Activated naive CD4-positive, alpha-beta T cell treated with anti-CD3 and anti-CD28 coated beads, Interleukin-2, amount 10 ng/mL, durations not matched to agents 7 days and 5 days (primary cell): Measurements from ENCODE around the gene IPP.
"Not testable (repeated sequence)": the region's sequence is repeated elsewhere in the genome, so short reads cannot be mapped to it uniquely, and the experiment has no call there.

ENCODE experiments used
- CTCF ChIA-PET: fragments of 350-600 bp; sonication (Branson Sonifier 250); formaldehyde crosslinking; loops from one replicate; lab custom pipeline; 2021; ENCODE audit warnings: antibody characterized with exemption; lab: Charles Lee
- DNase-seq: peaks from one replicate; pipeline ENCODE4 v3.0.0-alpha.2; 2020
- H3K27ac Mint-ChIP-seq: one replicate; pipeline ENCODE4 v1.8.0; 2021; ENCODE audit warnings: mild to moderate bottlenecking, moderate library complexity, mixed read lengths
- H3K27me3 Mint-ChIP-seq: one replicate; pipeline ENCODE4 v1.8.0; 2021; ENCODE audit warnings: mild to moderate bottlenecking, mixed read lengths
- H3K36me3 Mint-ChIP-seq: one replicate; pipeline ENCODE4 v1.8.0; 2021; ENCODE audit warnings: mixed read lengths
- H3K4me1 Mint-ChIP-seq: one replicate; pipeline ENCODE4 v1.8.0; 2021; ENCODE audit warnings: mixed read lengths
- H3K4me3 Mint-ChIP-seq: one replicate; pipeline ENCODE4 v1.8.0; 2021; ENCODE audit warnings: mild to moderate bottlenecking, moderate library complexity, mixed read lengths
- H3K9me3 Mint-ChIP-seq: one replicate; pipeline ENCODE4 v1.8.0; 2021; ENCODE audit warnings: mixed read lengths

Gene IPP

DNA sequence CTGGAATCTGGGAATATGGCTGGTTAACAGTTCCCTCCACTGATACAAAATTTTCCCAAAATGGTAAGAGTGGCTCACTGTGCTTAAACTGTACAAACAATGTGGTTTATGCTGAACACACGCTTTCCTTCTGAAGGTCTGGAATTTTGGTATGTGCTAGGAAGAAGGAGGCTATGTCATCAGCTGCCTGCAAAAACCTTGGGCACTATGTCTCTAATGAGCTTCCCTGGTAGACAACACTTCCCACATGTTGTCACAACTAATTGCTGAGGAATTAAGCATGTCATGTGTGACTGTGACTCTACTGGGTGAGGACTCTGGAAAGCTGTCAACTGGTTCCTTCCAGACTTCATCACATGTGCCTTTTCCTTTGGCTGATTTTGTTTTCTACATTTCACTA lies 29.2 kb downstream of the IPP start:
- Mint-ChIP-seq H3K4me1 (no peaks in the 10 kb centered on the region), H3K27me3 (no peaks in the 10 kb centered on the region), H3K27ac (no peak overlapping the region), H3K4me3 (no peak overlapping the region), H3K9me3 (no peaks in the 10 kb centered on the region), H3K36me3 (no peaks in the 10 kb centered on the region)
- DNase-seq: no peak
- CTCF ChIA-PET: no interaction called here

GRCh38 chr1:45718289-45718688 lies 32.2 kb downstream of the IPP start:
- H3K27ac Mint-ChIP-seq: no peak overlapping the region
- H3K27me3 Mint-ChIP-seq: no peaks in the 10 kb centered on the region
- no peak for DNase-seq
- H3K36me3 Mint-ChIP-seq: peaks cover 3% of the 10 kb centered on the region
- H3K4me3 Mint-ChIP-seq: no peak overlapping the region
- H3K4me1 Mint-ChIP-seq: no peaks in the 10 kb centered on the region
- CTCF ChIA-PET: no interaction called here
- H3K9me3 Mint-ChIP-seq: no peaks in the 10 kb centered on the region

DNA sequence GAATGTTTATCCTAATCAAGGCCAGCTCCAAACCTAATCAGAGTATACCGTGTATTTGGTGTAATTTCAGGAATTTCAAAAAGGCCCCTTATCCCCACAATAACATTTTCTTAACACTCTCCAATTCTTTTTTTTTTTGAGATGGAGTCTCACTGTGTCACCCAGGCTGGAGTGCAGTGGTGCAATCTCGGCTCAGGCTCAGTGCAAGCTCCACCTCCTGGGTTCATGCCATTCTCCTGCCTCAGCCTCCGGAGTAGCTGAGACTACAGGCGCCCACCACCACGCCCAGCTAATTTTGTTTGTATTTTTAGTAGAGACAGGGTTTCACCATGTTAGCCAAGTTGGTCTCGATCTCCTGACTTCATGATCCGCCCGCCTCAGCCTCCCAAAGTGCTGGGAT lies 33.1 kb downstream of the IPP start:
- CTCF ChIA-PET, DNase-seq, H3K27me3 Mint-ChIP-seq, H3K27ac Mint-ChIP-seq, H3K4me3 Mint-ChIP-seq, H3K36me3 Mint-ChIP-seq, H3K9me3 Mint-ChIP-seq, H3K4me1 Mint-ChIP-seq: not testable (repeated sequence)

- Mint-ChIP-seq H3K4me1 (no peaks in the 10 kb centered on the region), H3K9me3 (no peaks in the 10 kb centered on the region), H3K27ac (no peak overlapping the region), H3K4me3 (no peak overlapping the region), H3K36me3 (peaks cover 4% of the 10 kb centered on the region), H3K27me3 (no peaks in the 10 kb centered on the region)
- CTCF ChIA-PET: no interaction called here
- no peak for DNase-seq
These were observed 33.8 kb downstream of the IPP start for GRCh38 chr1:45716700-45717099.

DNA sequence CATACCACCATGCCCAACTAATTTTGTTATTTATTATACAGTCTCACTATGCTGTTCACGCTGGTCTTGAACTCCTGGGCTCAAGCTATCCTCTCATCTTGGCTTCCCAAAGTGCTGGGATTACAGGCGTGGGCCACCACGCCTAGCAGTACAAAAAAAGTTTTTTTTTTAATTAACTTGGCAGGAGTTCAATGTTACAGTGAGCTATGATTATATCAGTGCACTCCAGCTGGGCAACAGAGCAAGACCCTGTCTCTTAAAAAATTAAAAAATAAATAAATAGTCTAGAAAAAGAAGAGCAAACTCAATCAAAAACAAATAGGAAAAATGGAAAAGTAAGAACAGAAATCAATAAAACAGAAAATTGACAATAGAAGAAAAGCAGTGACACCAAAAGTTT lies 36.7 kb downstream of the IPP start:
- H3K4me1 Mint-ChIP-seq: no peaks in the 10 kb centered on the region
- no peaks in the 10 kb centered on the region for H3K27me3 Mint-ChIP-seq
- DNase-seq: no peak
- H3K4me3 Mint-ChIP-seq: no peak overlapping the region
- CTCF ChIA-PET: interaction anchor here (0.6 kb wide), 1 partner anchor 114 kb away, joined by 3 read pairs; no protein-coding TSS in a partner anchor
- no peak overlapping the region for H3K27ac Mint-ChIP-seq
- H3K9me3 Mint-ChIP-seq: no peaks in the 10 kb centered on the region
- peaks cover 7% of the 10 kb centered on the region for H3K36me3 Mint-ChIP-seq

- no peaks in the 10 kb centered on the region for H3K27me3 Mint-ChIP-seq
- DNase-seq: no peak
- H3K9me3 Mint-ChIP-seq: peaks cover 5% of the 10 kb centered on the region
- no peak overlapping the region for H3K27ac Mint-ChIP-seq
- CTCF ChIA-PET: interaction anchor here (0.8 kb wide), 1 partner anchor 25 kb away, joined by 3 read pairs; no protein-coding TSS in a partner anchor
- H3K4me1 Mint-ChIP-seq: no peaks in the 10 kb centered on the region
- no peak overlapping the region for H3K4me3 Mint-ChIP-seq
- peaks cover 10% of the 10 kb centered on the region for H3K36me3 Mint-ChIP-seq
These were observed 45.8 kb downstream of the IPP start for GRCh38 chr1:45704637-45705036.

DNA sequence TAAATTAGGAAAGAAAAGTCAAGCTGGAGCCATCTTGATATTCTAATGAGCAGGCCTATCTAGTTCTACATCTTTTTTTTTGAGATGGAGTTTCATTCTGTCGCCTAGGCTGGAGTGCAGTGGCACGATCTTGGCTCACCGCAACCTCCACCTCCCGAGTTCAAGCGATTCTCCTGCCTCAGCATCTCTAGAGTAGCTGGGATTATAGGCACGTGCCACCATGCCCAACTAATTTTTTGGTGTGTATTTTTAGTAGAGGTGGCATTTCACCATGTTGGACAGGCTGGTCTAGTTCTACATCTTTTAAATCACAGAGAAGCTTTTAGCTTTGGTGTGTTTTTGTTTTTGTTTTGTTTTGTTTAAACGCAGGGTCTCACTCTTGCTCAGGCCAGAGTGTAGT lies 55.6 kb downstream of the IPP start:
- no peak overlapping the region for H3K4me3 Mint-ChIP-seq

DNA sequence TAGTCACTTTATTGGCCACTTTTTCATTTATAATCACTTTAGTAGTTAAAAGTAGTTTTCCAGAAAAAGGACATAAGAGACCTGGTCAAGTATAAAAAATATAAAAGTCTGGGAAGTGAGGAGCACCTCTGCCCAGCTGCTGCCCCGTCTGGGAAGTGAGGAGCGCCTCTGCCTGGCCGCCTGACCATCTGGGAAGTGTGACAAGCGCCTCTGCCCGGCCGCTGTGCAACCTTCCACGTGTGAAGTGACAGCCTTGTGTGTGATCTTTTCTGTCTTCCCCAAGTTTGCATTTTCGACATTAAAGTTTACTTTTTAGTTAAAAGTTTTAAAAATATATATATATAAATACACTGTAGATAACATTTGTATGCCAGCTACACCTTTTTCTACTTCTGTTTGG lies 56.6 kb downstream of the IPP start:
- H3K4me1 Mint-ChIP-seq: peaks cover 20% of the 10 kb centered on the region
- CTCF ChIA-PET, H3K27ac Mint-ChIP-seq, H3K27me3 Mint-ChIP-seq, DNase-seq, H3K9me3 Mint-ChIP-seq, H3K4me3 Mint-ChIP-seq: not testable (repeated sequence)
- peaks cover 40% of the 10 kb centered on the region for H3K36me3 Mint-ChIP-seq

More for the DNA sequence above, 55.6 kb downstream of the IPP start:
- Mint-ChIP-seq H3K9me3 (no peaks in the 10 kb centered on the region), H3K36me3 (peaks cover 38% of the 10 kb centered on the region), H3K27ac (no peak overlapping the region), H3K4me1 (peaks cover 13% of the 10 kb centered on the region), H3K27me3 (no peaks in the 10 kb centered on the region)
- CTCF ChIA-PET: interaction anchor here (1.2 kb wide), 1 partner anchor 9 kb away, joined by 3 read pairs; no protein-coding TSS in a partner anchor
- DNase-seq: no peak

DNA sequence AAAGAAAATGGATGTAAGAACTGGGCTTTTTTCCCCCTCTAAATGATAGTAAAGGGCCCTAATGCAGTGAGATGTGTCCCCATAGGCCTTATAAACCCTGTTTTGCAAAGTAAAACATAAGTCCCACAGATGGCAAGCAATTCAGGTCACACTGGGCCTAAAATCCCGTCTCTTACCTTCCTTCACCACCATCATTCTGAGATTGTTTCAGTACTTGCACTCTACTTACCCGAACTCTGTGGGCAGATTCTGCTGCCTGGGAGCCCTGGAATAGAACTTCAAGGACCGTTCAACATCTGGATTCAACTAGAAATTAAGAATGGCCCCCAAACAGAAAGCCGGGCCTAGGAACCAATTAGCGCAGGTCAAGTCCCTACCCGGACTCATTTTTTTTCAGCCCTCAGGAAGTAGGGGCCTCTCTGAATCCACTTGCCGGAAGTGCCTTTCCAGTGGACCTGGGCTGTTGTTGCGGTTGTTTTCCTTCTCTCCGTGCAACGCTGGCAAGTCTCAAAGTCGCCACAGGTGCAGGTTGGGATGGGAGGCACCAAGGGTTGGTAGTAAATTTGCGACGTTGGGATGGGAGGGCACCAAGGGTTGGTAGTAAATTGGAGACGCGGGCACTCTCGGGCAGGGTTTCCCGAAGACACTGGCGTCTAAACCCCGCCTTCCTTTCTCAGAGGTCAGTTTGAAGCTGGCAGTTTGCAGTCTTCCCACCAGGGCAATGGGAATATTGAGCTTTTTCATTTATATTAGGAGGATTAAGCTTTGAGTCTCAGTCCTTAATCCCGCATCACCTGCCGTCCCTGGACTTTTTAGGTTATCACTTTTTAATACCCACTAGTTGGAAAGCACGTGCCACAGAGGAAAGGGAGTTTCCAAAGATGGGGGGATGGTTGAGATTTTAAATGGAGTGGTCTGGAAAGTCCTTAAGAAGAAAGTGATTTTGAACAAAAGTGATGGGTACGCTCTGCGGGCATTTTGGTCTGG lies 62.4 kb downstream of the IPP start, which contains the start of gene TMEM69:
TSS of gene TMEM69 (plus strand) at position 428 of the 987 bp plus-strand sequence. CDS start 2,888 bp downstream, outside the sequence.
- no peaks in the 10 kb centered on the region for H3K9me3 Mint-ChIP-seq
- DNase-seq: peak; percentile 85
- no peaks in the 10 kb centered on the region for H3K27me3 Mint-ChIP-seq
- peaks cover 39% of the 10 kb centered on the region for H3K4me1 Mint-ChIP-seq
- H3K36me3 Mint-ChIP-seq: peaks cover 34% of the 10 kb centered on the region
- H3K27ac Mint-ChIP-seq: peak within 1 kb of the TSS; percentile 100
- peak within 1 kb of the TSS; percentile 98 for H3K4me3 Mint-ChIP-seq
- CTCF ChIA-PET: interaction anchor here (0.7 kb wide), 1 partner anchor 961 kb away, joined by 3 read pairs; no protein-coding TSS in a partner anchor

GRCh38 chr1:45687014-45687753 lies 63.3 kb downstream of the IPP start:
- peak; percentile 98 for DNase-seq
- peaks cover 31% of the 10 kb centered on the region for H3K36me3 Mint-ChIP-seq
- no peaks in the 10 kb centered on the region for H3K27me3 Mint-ChIP-seq
- peak overlapping the region; percentile 100 for H3K27ac Mint-ChIP-seq
- peak overlapping the region; percentile 98 for H3K4me3 Mint-ChIP-seq
- peaks cover 42% of the 10 kb centered on the region for H3K4me1 Mint-ChIP-seq
- CTCF ChIA-PET: interaction anchor here (0.6 to 2.3 kb wide), 3 partner anchors 31 to 171 kb away, joined by 3 to 9 read pairs (median 3); no protein-coding TSS in a partner anchor
- no peaks in the 10 kb centered on the region for H3K9me3 Mint-ChIP-seq

DNA sequence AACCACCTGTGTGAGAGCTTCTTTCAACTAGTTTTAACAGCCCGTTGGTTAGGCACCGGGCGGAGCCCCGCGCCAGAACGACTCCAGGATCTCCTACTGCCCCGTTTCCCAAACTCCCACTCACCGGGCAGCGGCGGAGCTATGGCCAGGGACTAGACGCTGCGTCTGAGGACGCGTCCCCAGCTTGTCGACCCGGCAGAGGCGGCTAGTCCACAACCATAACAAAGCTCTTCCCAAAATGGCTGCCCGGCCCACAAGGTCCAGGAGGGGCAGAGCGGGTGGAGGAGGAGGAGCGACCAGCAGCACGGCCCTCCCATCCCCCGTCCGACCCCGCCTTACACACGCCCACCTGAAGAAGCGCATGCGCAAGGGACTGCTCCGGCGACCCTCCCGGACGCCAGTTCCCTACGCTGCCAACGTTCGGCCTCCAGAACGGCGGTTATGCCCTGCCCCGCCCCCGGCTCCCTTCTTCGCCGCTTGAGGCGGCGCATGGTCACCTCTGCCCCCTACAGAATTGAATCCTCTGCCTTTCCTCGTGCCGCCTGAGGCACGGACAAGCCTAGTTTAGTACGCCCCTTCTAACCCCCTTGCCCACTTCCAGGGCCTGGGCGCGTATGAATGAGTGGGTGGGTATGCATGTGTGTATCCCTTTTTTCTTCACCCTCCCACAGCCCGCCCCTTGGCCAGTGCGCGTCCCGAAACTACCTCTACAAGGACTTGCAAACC lies 64.0 kb downstream of the IPP start, which contains the start of gene GPBP1L1:
TSS of gene GPBP1L1 (minus strand) at position 246 of the 726 bp plus-strand sequence. CDS start 27,446 bp downstream, outside the sequence.
- Mint-ChIP-seq H3K4me3 (peak within 1 kb of the TSS; percentile 98), H3K27me3 (no peaks in the 10 kb centered on the region), H3K36me3 (peaks cover 29% of the 10 kb centered on the region), H3K9me3 (no peaks in the 10 kb centered on the region), H3K4me1 (peaks cover 44% of the 10 kb centered on the region), H3K27ac (peak within 1 kb of the TSS; percentile 100)
- CTCF ChIA-PET: interaction anchor here (0.6 to 2.3 kb wide), 6 partner anchors 8 to 193 kb away, joined by 3 to 9 read pairs (median 3); partner anchors contain the start of gene NASP
- DNase-seq: peak; percentile 98

DNA sequence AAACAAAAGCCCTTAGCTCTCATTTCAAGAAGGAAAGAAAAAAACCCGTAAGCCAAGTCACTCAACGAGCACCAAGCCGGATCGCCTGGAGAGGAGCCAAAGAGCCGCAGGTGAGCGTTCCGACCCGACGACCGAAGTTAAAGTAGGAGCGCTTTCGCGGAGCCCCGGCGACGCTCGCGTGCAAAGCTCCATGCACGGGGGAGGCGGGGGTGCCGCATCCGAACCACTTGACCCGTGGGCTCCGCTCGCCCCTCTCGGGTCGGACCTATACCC lies 64.5 kb downstream of the IPP start:
- Mint-ChIP-seq H3K4me3 (peak overlapping the region; percentile 98), H3K27ac (peak overlapping the region; percentile 100), H3K27me3 (no peaks in the 10 kb centered on the region), H3K9me3 (no peaks in the 10 kb centered on the region), H3K4me1 (peaks cover 48% of the 10 kb centered on the region), H3K36me3 (peaks cover 27% of the 10 kb centered on the region)
- DNase-seq: peak; percentile 71
- CTCF ChIA-PET: interaction anchor here (0.6 to 2.3 kb wide), 5 partner anchors 9 to 192 kb away, joined by 3 to 9 read pairs (median 3); partner anchors contain the start of gene NASP

DNA sequence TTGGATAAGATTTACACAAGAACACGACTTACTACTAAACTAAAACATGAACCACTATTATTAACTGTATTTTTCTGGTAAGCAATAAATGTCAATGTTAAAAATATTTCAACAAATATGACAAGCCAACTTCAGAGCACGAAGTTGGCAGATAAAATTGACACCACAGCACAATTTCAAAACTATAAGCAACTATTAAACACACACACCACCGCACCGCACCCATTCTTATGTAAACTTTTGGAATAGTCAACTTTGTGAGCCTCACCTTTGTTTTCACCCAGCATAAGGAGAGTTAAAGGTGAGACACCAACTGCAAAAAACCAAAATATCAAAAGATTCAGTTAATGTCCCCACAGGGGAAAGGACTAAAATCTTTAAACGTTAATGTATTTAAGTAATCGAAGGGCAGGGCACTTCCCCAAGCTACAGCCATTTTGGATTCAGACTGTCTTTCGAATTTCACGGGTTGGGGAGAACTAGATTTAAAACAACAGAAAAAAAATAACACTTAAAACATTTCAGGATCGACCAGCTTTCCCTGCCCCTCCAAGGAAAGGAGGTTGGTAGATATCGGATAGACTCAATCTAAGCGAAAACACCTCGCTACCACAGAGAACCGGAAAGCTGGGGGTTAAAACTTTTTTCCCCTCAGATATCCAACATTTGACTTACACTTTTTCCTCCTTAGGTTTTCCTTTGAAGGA lies 65.0 kb downstream of the IPP start:
- CTCF ChIA-PET: interaction anchor here (0.6 to 2.3 kb wide), 3 partner anchors 9 to 192 kb away, joined by 3 to 9 read pairs (median 3); no protein-coding TSS in a partner anchor
- no peaks in the 10 kb centered on the region for H3K27me3 Mint-ChIP-seq
- no peak for DNase-seq
- no peaks in the 10 kb centered on the region for H3K9me3 Mint-ChIP-seq
- H3K27ac Mint-ChIP-seq: peak overlapping the region; percentile 100
- peak overlapping the region; percentile 98 for H3K4me3 Mint-ChIP-seq
- peaks cover 26% of the 10 kb centered on the region for H3K36me3 Mint-ChIP-seq
- H3K4me1 Mint-ChIP-seq: peaks cover 50% of the 10 kb centered on the region
